Epithelial cell of esophagus (primary cell): ENCODE measurements around the gene TNKS1BP1.

ENCODE experiments used
- DNase-seq: peaks from one replicate; pipeline ENCODE4 v3.0.0; 2010; ENCODE audit warnings: low read depth
- H3K4me3 ChIP-seq: 2 replicates; pipeline ENCODE4 v1.5.1; 2011; ENCODE audit warnings: mild to moderate bottlenecking, low read length, control low read depth
- CTCF ChIP-seq: IDR thresholded peaks from 2 replicates; pipeline ENCODE4 v1.5.1; 2011; ENCODE audit warnings: low read depth, mild to moderate bottlenecking, low read length, control low read depth, inconsistent platforms; ENCODE audit not compliant: insufficient read depth; ENCODE audit errors: missing control alignments

TNKS1BP1 gene

GRCh38 chr11:57306161-57306876, 18.4 kb downstream of the TNKS1BP1 start:
- no peak for DNase-seq
- TF ChIP-seq CTCF, result no peak
- peak overlapping the region; percentile 84 for H3K4me3 ChIP-seq

- DNase-seq, result no peak
- H3K4me3 ChIP-seq, result peak overlapping the region; percentile 7
- no peak for TF ChIP-seq CTCF
Measured at GRCh38 chr11:57305523-57305922, 19.2 kb downstream of the TNKS1BP1 start.

DNA sequence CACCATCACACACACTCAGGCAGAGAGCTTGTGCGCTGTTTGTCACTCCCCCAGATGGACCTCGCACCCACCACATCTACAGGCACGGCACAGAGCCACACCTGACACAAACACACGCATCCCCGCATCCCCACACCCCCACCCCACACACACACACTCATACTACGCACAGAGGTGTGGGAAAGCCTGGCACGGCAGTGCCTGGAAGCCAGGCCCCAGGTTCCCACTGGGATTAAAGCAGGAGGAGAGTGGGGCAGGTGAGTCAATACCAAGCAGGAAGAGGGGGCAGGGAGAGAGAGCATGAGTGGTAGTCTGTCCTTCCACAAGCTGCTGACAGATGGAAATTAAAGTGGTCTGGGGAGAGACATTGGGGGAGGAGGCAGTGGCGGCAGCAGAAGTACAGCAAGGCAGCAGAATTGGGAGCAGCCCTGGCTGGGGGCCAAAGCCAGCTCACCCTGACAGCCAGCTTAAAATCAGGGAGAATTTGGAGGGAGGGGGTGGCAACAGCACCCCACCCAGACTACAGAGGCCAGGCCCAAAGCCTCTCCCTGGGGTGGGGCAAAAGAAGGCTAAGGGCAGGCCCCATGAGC, 20.7 kb downstream of the TNKS1BP1 start:
- H3K4me3 ChIP-seq, result peak overlapping the region; percentile 19
- no peak for TF ChIP-seq CTCF
- DNase-seq, result peak; percentile 92

DNA sequence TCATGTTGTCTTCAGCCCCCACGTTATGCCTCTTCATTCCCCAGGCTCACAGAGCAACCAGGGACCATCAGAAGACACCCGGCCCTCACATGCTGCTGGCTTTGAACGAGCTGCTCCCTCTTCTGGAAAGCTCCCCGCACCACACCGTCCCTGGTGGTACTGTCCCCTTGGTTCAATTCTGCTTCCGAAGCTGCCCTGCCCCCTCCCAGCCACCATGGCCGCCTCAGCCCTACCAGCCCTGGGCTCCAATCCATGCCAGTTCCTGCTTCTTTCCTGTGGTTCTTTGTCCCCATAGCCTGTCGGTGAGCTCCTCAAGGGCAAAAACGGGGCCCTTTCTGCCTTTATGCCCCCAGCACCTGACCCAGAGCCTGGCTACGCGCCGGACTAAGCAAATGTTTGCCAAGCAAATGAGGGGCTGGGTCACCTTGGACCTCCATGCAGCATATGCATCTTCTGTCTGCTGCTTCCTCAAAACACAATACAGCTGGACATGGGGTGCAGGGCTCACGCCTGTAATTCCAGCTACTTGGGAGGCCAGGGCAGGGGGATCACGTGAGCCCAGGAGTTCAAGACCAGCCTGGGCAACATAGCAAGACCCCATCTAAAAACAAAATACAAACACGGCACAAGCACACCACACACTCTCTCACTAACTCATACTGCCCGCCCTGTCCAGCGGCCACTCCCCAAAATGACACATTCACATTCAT, 21.3 kb downstream of the TNKS1BP1 start:
- no peak overlapping the region for H3K4me3 ChIP-seq
- TF ChIP-seq CTCF, result no peak
- peak; percentile 89 for DNase-seq

DNA sequence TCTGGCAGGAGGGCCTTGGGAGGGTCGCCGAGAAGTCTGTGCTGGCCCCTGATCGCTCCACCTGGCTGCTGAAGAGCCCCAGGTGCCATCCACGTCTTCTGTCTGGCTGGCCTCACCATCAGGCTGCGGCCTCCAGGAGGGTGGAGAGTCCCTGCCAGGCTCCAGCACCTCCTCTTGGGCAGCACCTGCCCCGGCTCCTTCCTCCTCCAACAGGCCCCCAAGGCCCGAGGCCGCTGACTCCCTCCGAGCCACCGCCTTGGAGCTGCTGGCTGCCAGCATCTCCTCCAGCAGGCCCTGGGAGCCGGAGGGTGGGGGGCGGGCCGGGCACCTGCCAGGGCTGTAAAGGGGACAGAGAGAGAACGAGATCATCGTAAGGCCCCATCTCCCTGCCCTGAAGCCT, 22.3 kb downstream of the TNKS1BP1 start:
- no peak for TF ChIP-seq CTCF
- no peak for DNase-seq
- no peak overlapping the region for H3K4me3 ChIP-seq

DNA sequence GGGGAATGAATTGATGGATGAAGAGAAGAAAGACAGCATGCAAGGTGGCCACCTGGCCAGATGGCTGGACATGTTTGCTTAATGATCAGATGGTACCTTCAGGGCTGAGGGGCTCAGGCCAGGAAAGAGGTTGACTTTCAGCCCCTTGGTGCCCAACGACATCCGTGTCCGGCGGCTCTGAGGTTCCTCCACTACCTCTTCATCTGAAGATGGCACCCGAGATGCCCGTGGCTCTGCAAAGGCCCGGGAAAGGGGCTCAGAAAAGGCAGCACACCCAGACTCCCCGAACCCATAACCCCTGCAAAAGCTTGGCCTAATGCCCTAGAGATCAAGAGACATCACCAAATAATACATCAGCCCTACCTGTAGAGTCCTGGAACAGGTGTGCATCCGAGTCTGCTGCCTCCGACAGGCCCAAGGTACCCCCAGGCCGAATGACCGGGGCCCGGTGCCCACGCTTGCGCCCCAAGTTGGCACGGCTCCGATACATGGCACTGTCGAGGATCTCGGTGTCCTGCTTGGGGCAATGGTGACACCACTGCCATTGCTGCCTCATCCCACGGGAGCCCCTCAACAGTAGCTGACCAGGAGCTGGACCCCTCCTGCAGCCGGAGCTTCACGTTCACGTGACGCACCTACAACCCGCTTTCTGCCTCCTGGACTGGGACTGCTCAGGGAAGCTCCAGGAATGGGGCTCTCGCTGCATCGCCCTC, 22.9 kb downstream of the TNKS1BP1 start:
- H3K4me3 ChIP-seq, result no peak overlapping the region
- no peak for DNase-seq
- TF ChIP-seq CTCF, result no peak
